Measurements from ENCODE around the gene C2orf66.

- TF ChIP-seq CTCF (conservative IDR thresholded peaks at IDR 0.05; ENCODE audit: low read depth, low read length) (no peak), MAZ (IDR thresholded peaks at IDR 0.05; ENCODE audit: borderline replicate concordance, low read depth, low read length) (no peak), CEBPB (IDR thresholded peaks at IDR 0.05; ENCODE audit: low read depth, low read length) (no peak), POLR2A (IDR thresholded peaks at IDR 0.05; ENCODE audit: low read depth, low read length) (no peak), RAD21 (IDR thresholded peaks at IDR 0.05; ENCODE audit: low read length) (no peak), USF2 (IDR thresholded peaks at IDR 0.05; ENCODE audit: low read depth, low read length) (no peak)
Measured at GRCh38 chr2:196827356-196827755, 18.2 kb upstream of the C2orf66 start.

All from IMR-90 (cell line).